ENCODE results near the gene ADAMTSL3. TPM values are rescaled to one million over a fixed set of nuclear protein-coding genes. Genes with fewer than 3 reads are reported as not detected.

ADAMTSL3 gene
- total RNA-seq, 1 donor = 0.72 TPM

DNA sequence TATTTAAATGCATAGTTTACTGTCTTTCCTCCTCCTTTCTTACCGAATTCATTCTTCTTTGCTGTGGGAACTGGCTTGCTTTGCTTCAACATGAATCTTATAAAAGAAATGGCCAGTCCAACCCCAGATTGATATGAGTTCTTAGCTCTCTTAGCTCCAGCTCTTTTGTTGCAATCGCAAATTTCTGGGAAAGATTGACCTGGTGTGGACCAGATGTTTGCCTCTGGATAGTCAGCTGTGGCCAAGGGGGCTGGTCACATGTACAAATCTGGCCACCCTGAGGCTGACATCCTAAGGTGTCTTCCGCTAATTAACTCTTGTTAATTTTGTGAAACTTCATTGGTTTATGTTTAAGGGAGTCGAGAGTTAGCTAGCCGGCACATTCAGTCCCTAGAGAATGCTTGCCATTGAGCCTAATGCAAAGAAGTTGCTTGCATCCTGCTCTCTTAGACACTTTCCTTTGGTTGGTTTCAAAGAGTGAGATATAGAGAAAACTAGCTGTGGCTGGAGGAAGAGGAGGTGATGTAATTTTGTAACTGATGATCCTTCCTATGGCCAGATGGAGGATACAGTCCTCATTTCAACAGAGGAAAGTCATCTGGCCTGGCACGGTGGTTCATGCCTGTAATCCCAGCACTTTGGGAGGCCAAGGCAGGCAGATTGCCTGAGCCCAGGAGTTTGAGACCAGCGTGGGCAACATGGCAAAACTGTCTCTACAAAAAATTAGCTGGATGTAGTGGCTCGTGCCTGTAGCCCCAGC lies 162.4 kb downstream of the ADAMTSL3 start:
- Histone ChIP-seq H3K79me2 (ENCODE audit: insufficient read depth, low read length) (no peaks in the 10 kb centered on the region), H3K27me3 (ENCODE audit: insufficient read depth, low read length) (no peaks in the 10 kb centered on the region), H3K36me3 (ENCODE audit: insufficient read depth, low read length) (no peaks in the 10 kb centered on the region), H3K4me3 (ENCODE audit: insufficient read depth, low read length) (no peak overlapping the region), H3K27ac (ENCODE audit: low read depth, low read length) (no peak overlapping the region), H3K4me2 (ENCODE audit: insufficient read depth, low read length) (no peak overlapping the region), H4K20me1 (ENCODE audit: insufficient read depth, low read length) (no peaks in the 10 kb centered on the region), H3K4me1 (ENCODE audit: insufficient read depth, low read length) (no peaks in the 10 kb centered on the region), H3K9me3 (ENCODE audit: low read depth, low read length) (no peaks in the 10 kb centered on the region), H2AFZ (ENCODE audit: low read length) (no peak overlapping the region)
- DNase-seq (ENCODE audit: insufficient read length, low spot score, missing footprints) = no peak
- TF ChIP-seq, protein P1, sequence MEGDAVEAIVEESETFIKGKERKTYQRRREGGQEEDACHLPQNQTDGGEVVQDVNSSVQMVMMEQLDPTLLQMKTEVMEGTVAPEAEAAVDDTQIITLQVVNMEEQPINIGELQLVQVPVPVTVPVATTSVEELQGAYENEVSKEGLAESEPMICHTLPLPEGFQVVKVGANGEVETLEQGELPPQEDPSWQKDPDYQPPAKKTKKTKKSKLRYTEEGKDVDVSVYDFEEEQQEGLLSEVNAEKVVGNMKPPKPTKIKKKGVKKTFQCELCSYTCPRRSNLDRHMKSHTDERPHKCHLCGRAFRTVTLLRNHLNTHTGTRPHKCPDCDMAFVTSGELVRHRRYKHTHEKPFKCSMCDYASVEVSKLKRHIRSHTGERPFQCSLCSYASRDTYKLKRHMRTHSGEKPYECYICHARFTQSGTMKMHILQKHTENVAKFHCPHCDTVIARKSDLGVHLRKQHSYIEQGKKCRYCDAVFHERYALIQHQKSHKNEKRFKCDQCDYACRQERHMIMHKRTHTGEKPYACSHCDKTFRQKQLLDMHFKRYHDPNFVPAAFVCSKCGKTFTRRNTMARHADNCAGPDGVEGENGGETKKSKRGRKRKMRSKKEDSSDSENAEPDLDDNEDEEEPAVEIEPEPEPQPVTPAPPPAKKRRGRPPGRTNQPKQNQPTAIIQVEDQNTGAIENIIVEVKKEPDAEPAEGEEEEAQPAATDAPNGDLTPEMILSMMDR (IDR thresholded peaks at IDR 0.05; ENCODE audit: extremely low read depth, low read depth, low read length) = no peak

GRCh38 chr15:83818591-83818990 lies 164.7 kb downstream of the ADAMTSL3 start:
- H2AFZ ChIP-seq (ENCODE audit: low read length) = no peak overlapping the region
- H3K27ac ChIP-seq (ENCODE audit: low read depth, low read length) = no peak overlapping the region
- no peaks in the 10 kb centered on the region for H3K79me2 ChIP-seq (ENCODE audit: insufficient read depth, low read length)
- no peak overlapping the region for H3K4me3 ChIP-seq (ENCODE audit: insufficient read depth, low read length)
- H3K4me2 ChIP-seq (ENCODE audit: insufficient read depth, low read length) = no peak overlapping the region
- no peak for DNase-seq (ENCODE audit: insufficient read length, low spot score, missing footprints)
- H3K27me3 ChIP-seq (ENCODE audit: insufficient read depth, low read length) = no peaks in the 10 kb centered on the region
- TF ChIP-seq, protein P1 (IDR thresholded peaks at IDR 0.05; ENCODE audit: extremely low read depth, low read depth, low read length) = no peak
- H3K9me3 ChIP-seq (ENCODE audit: low read depth, low read length) = no peaks in the 10 kb centered on the region
- H3K4me1 ChIP-seq (ENCODE audit: insufficient read depth, low read length) = no peaks in the 10 kb centered on the region
- H3K36me3 ChIP-seq (ENCODE audit: insufficient read depth, low read length) = no peaks in the 10 kb centered on the region
- H4K20me1 ChIP-seq (ENCODE audit: insufficient read depth, low read length) = no peaks in the 10 kb centered on the region

- Histone ChIP-seq H2AFZ (ENCODE audit: low read length) (no peak overlapping the region), H3K79me2 (ENCODE audit: insufficient read depth, low read length) (no peaks in the 10 kb centered on the region), H3K27ac (ENCODE audit: low read depth, low read length) (no peak overlapping the region), H3K4me2 (ENCODE audit: insufficient read depth, low read length) (no peak overlapping the region), H4K20me1 (ENCODE audit: insufficient read depth, low read length) (no peaks in the 10 kb centered on the region), H3K9me3 (ENCODE audit: low read depth, low read length) (no peaks in the 10 kb centered on the region), H3K27me3 (ENCODE audit: insufficient read depth, low read length) (no peaks in the 10 kb centered on the region), H3K4me3 (ENCODE audit: insufficient read depth, low read length) (no peak overlapping the region), H3K36me3 (ENCODE audit: insufficient read depth, low read length) (no peaks in the 10 kb centered on the region), H3K4me1 (ENCODE audit: insufficient read depth, low read length) (no peaks in the 10 kb centered on the region)
- TF ChIP-seq, protein P1 (IDR thresholded peaks at IDR 0.05; ENCODE audit: extremely low read depth, low read depth, low read length) = no peak
- DNase-seq (ENCODE audit: insufficient read length, low spot score, missing footprints) = no peak
These were observed 176.5 kb downstream of the ADAMTSL3 start for GRCh38 chr15:83830381-83830780.

DNA sequence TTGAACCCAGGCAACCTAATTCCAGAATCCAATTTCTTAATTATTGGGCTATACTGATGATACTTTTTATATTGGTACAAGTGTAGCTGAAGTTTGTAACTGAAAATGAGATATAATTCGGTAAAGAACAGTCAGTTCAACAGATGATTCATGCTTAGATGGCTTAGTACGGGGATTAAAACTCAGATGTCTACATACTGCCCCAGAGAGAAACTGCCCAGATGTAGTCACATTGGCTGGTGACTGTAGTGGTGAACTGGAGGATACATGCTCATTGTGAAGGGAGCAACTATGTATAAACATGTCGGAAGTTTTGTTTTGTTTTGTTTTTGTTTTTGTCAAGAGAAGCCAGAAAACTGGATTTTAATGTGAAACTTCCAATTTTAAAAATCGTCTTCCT lies 179.6 kb downstream of the ADAMTSL3 start:
- DNase-seq (ENCODE audit: insufficient read length, low spot score, missing footprints) = no peak
- Histone ChIP-seq H4K20me1 (ENCODE audit: insufficient read depth, low read length) (no peaks in the 10 kb centered on the region), H3K9me3 (ENCODE audit: low read depth, low read length) (no peaks in the 10 kb centered on the region), H3K4me1 (ENCODE audit: insufficient read depth, low read length) (no peaks in the 10 kb centered on the region), H2AFZ (ENCODE audit: low read length) (no peak overlapping the region), H3K27ac (ENCODE audit: low read depth, low read length) (no peak overlapping the region), H3K4me3 (ENCODE audit: insufficient read depth, low read length) (no peak overlapping the region), H3K4me2 (ENCODE audit: insufficient read depth, low read length) (no peak overlapping the region), H3K36me3 (ENCODE audit: insufficient read depth, low read length) (no peaks in the 10 kb centered on the region), H3K27me3 (ENCODE audit: insufficient read depth, low read length) (no peaks in the 10 kb centered on the region), H3K79me2 (ENCODE audit: insufficient read depth, low read length) (no peaks in the 10 kb centered on the region)
- TF ChIP-seq, protein P1 (IDR thresholded peaks at IDR 0.05; ENCODE audit: extremely low read depth, low read depth, low read length) = no peak
